Gastrocnemius medialis (tissue), 4 donors: ENCODE results near the gene CCDC195.

ENCODE experiments used
- CTCF ChIP-seq, 5 experiments: fragments of 450-650 bp in 3 of 5; fragments of 200-600 bp in 2 of 5; sonication (generic) in 2 of 5; IDR thresholded peaks in 4 of 5; conservative IDR thresholded peaks in 1 of 5; 1 replicate in 4 of 5; 2 replicates in 1 of 5; pipeline ENCODE4 v1.5.1; 2016 to 2019; ENCODE audit warnings: antibody characterized with exemption in 5 of 5, mild to moderate bottlenecking in 3 of 5, moderate library complexity in 3 of 5
- POLR2A ChIP-seq, 2 donors: fragments of 450-650 bp; IDR thresholded peaks; one replicate each; pipeline ENCODE4 v1.6.1; 2017; ENCODE audit warnings: antibody characterized with exemption in 2 of 2, mild to moderate bottlenecking in 2 of 2, moderate library complexity in 2 of 2

- no peak for TF ChIP-seq POLR2A (IDR thresholded peaks at IDR 0.05)
- no peak for TF ChIP-seq CTCF (IDR thresholded peaks at IDR 0.05 in 4 of 5, conservative IDR thresholded peaks at IDR 0.05 in 1 of 5)
These were observed 24.6 kb downstream of the CCDC195 start for GRCh38 chr2:224691563-224691962.
